NCI-H526 (cell line): ENCODE data around the gene SELENOV.

Experiments
- DNase-seq, 2 experiments: peaks; one replicate each; lab custom pipeline; 2025; lab: John Stamatoyannopoulos, UW

SELENOV gene

DNA sequence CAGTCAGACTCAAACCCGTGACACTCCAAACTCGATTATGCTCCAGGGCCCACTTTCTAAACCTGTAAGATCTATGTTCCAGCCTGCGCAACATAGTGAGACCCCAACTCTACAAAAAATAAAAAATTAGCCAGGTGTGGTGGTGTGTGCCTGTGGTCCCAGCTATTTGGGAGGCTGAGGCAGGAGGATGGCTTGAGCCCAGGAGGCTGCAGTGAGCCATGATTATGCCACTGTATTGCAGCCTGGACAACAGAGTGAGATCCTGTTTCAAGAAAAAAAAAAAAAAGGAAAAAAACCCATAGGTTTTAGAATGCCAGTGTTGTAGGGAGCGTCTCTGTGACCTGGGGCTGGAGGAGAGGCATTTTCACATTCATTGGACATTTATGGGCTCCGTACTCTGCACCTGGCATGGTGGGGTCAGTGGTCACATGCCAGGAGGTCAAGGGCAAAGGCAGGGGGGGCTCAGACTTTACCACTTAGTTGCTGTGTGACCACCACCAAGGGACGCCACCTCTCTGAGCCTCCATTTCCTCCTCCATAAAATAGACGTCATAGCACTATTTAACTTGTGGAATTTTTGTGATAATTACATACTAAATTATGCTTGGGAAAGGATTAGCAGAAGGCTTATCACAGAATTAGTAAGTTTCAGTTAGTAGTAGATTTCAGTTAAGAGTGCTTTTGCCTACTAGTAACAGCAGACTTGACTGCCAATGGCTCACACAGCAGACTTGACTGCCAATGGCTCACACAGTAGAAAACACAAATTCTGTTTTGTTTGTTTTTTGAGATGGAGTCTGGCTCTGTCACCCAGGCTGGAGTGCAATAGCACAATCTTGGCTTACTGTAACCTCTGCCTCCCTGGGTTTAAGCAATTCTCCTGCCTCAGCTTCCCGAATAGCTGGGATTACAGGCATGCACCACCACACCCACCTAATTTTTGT lies 5.9 kb downstream of the SELENOV start:
- DNase-seq = no peak

DNA sequence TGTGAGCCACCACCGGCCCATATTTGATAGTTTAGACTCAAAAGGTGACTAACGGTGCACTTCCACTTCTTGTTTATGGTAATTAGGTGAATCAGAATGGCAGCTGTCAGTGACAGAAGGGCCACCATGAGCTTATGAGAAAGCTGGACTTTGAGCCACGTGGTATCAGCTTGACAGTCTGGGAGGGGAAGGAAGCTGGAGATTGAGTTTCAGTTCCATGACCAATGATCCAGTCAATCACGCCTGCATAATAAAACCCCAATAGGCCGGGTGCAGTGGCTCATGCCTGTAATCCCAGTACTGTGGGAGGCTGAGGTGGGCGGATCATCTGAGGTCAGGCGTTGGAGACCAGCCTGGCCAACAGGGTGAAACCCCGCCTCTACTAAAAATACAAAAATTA lies 9.6 kb downstream of the SELENOV start:
- DNase-seq = no peak

DNA sequence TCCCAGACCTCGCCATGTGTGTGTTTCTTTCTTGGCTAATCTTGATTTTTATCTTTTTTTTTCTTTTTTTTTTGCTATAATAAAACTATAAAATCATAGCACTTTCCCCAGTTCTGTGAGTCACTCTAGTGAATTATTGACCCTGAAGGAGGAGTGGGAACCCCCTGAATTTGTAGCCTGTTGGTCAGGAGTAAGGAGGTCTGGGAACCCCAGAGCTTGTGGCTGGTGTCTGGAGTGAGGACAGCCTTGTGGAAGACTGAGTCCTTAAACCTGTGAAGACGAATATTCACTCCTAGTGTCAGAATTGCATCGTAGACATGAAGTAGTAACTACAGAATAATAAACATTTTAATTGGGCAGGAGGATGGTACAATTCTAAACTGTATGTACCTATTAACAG lies 10.3 kb downstream of the SELENOV start:
- DNase-seq = no peak

DNA sequence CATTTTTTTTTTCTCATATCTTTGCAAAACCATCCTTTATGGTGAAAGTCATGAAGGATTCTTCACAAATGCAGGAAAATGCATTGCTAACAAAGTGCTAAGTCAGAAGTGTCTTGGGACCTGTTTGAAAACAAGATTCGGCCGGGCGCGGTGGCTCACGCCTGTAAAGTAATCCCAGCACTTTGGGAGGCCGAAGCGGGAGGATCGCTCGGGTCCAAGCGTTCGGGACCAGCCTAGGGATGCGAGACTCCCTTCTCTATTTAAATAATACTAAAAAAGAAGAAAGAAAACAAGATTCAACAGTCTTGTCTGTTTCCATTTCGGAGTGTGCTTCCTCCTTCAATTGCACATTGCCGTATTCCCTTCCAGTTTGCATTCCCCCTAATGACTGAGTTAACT lies 16.9 kb downstream of the SELENOV start:
- DNase-seq = no peak

DNA sequence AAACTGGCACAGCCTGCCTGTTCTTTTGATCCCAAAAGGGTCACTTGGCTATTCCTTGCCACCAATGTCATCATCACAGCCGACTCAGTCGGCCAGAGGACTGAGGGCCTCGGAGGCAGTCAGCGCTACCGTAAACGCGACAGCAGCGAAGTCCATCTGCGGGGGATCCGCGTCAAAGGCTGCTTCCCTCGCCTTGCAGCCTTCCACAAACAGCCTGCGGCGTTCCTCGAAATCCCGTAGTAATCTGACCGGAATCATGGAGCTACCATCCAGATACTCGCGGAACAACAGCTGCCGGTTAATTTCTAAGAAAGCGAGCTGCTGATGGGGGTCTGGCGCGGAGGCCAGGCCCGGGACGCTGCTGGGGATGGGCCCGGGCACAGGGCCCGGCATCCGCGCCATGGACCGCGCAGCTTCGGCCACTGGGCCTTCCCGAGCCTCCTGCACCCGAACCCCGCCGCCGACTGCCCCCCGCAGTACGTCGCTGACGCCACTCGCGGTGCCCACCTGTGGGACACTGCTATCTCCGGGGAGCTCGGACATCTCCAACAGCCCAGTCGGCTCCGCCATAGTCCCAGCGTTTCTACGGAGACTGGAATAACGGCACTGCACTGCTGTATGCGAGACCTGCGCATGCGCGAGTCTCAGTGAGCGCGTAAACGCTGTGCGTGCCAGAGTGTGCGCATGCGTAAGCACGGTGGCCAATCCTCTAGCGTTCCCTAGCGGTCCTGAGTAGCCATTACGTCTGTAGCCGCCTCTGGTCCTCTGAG lies 17.5 kb downstream of the SELENOV start, which contains the start of gene EID2B:
TSS of gene EID2B (minus strand) at position 620 of the 770 bp plus-strand sequence. CDS start at position 570, 50 bp downstream.
- peak; percentile 86 to 99 for DNase-seq

DNA sequence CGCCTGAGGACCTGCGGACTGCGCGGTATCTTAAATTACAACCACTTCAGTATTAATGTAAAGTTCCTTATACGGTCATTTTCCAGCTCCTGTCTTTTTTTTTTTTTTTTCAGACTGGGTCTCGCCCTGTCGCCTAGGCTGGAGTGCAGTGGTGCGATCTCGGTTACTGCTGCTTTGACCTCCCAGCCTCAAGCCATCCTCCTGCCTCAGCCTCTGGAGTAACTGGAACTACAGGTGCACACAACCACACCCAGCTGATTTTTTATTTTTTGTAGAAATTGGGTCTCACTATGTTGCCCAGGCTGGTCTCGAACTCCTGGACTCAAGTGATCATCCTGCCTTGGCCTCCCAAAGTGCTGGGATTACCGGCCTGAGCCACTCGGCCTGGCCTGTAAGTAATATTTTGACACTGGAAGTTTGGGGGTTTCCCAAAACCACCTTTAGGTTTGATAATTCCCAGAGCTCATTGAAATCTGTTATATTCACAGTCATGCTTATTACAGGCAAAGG lies 18.1 kb downstream of the SELENOV start:
- no peak for DNase-seq

- DNase-seq = no peak
These were observed 18.9 kb downstream of the SELENOV start for GRCh38 chr19:39533791-39534190.

- no peak for DNase-seq
These were observed 24.2 kb downstream of the SELENOV start for GRCh38 chr19:39539165-39539517.

- peak; percentile 84 to 96 for DNase-seq
These were observed 24.8 kb downstream of the SELENOV start, which contains the start of gene EID2 for GRCh38 chr19:39539518-39540332. EID2 (minus strand) TSS chr19:39540161; CDS start chr19:39540079, 82 bp downstream.

GRCh38 chr19:39540333-39540673 lies 25.4 kb downstream of the SELENOV start:
- no peak for DNase-seq

DNA sequence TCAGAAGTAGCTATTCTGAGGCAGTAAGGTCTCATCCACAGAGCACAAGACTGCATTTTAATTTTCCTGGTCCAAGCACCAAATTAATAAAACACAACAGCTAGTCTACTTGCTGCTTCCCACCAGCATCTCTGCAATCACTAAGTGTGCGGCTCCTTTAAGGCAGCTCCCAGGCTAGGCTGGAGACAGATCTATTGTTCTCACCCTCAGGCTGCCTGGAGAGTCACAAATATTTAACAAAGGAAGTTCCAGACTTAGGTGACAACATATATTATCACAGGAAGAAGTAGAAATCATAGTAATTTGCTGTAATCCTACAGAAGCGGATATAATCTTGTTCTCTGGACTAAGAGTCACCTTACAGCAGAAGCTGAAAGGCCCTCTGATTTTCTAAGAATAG lies 27.3 kb downstream of the SELENOV start:
- DNase-seq = no peak

DNA sequence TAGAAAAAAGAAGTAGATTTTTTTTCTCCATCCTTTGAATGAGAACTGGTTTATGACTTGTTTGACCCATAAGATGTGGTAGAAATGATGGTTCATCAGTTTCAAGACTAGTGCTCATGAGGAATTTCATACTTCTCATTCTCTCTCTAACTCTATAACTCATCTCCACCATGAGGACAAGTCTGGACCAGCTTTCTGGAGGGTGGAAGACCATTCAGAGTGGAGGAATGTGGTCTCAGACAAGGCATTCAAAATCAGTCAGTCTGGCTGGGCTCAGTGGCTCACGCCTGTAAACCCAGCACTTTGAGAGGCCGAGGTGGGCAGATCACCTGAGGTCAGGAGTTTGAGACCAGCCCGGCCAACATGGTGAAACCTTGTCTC lies 28.5 kb downstream of the SELENOV start:
- DNase-seq = no peak

DNA sequence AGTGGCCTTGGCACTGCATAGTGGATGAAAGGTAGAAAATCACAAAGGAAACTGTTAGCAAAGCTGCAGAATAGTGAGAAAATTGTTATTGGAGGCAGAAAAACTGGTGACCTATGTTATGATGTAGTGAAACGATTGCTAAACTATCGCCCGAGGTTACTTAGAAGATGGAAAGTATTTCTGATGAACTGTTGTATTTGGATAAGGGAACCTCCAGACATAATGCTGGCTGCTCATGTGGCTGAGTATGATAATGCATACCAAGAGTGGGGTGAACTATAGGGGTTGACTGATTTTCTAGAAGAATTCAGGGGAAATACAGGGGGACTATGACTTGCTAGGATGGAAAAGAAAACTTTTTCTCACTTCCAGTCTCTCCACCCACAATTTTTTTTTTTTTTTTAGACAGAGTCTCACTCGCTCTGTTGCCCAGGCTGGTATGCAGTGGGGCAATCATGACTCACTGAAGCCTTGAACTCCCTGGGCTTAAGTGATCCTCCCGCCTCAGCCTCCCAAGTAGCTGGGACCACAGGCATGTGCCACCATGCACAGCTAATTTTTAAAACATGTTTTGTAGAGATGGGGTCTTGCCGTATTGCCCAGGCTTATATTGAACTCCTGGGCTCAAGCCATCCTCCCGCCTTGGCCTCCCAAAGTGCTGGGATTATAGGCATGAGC lies 29.4 kb downstream of the SELENOV start:
- DNase-seq = no peak

GRCh38 chr19:39544911-39545310 lies 30.0 kb downstream of the SELENOV start:
- no peak for DNase-seq

GRCh38 chr19:39546599-39546998 lies 31.7 kb downstream of the SELENOV start:
- DNase-seq = no peak

DNA sequence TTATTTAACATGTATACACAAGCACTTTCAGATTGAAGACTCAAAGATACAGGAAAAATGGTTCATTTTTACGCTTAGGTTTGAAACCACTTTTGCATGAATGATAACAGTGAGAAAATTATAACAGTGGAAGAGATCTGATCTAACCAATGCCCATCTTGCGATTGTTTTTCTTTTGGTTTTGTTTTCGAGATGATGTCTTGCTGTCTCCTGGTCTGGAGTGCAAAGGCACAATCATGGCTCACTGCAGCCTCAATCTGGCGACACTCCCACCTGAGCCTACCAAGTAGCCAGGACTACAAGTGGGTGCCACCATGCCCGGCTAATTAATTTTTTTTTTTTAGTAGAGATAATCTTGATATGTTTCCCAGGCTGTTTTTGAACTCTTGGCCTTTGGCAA lies 35.3 kb downstream of the SELENOV start:
- no peak for DNase-seq

- peak; percentile 37 to 73 for DNase-seq
These were observed 38.2 kb downstream of the SELENOV start for GRCh38 chr19:39553082-39553652.

- no peak for DNase-seq
These were observed 39.9 kb downstream of the SELENOV start for GRCh38 chr19:39554701-39555311.

GRCh38 chr19:39555883-39556282 lies 40.9 kb downstream of the SELENOV start:
- no peak for DNase-seq

DNA sequence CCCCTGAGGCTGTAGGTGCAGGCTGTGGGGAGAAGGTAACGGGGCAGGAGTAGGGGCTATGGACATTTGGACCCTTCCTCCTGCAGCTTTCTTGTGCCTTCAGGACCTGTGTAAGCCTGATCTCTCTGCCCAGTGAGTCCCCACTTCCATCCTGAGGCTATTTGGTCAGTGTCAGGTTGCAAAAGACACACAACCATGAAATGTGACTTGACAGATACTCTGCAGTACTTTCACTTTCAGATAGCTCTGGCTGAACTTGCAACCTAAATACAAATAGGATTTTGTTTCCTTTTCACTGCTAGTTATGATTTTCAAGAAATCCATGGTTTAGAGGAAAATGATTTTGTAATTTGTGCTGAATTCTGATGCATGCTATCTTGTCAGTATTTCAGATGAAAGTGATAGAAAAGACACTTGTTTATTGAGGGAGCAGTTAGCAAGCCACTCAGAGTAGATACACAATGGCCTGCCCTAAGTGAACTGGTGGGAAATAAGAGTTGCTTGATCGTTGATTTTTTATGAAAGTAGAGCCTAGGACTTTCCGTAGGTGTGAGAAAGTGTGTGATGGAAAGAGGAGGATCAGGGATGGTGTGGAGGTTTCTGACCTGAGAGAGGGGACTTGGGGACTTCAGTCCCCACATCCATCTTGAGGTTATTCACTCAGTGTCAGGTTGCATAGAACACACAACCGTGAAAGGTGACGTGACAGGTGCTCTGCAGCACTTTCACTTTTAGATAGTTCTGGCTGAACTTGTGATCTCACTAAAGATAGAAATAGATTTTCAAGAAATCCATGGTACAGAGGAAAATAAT lies 43.1 kb downstream of the SELENOV start:
- peak; percentile 82 to 86 for DNase-seq
